Kidney (tissue), 14 donors: ENCODE data around the gene USP8. TPM values are rescaled to one million over a fixed set of nuclear protein-coding genes. Genes with fewer than 3 reads are reported as not detected.
"Not testable (repeated sequence)": the region's sequence is repeated elsewhere in the genome, so short reads cannot be mapped to it uniquely, and the experiment has no call there.

Experiments
- DNase-seq, 5 donors: peaks; one replicate each; pipeline ENCODE4 v3.0.0-alpha.2; 2013 to 2020
- FAIRE-seq: peaks from 2 replicates; lab custom pipeline; 2012; peaks lifted over from hg19 to GRCh38; lab: Jason Lieb, UNC
- H3K27ac ChIP-seq, 2 donors: one replicate each; pipeline ENCODE4 v1.7.0; 2013; ENCODE audit warnings: low read depth in 2 of 2, low read length in 2 of 2, inconsistent platforms in 1 of 2
- H3K27me3 ChIP-seq: one replicate; pipeline ENCODE4 v1.7.1; 2013; ENCODE audit warnings: low read length, inconsistent platforms; ENCODE audit not compliant: control insufficient read depth, insufficient read depth
- H3K36me3 ChIP-seq, 3 donors: one replicate each; pipeline versions ENCODE4 v1.7.0 to v1.7.1; 2013; ENCODE audit warnings: low read length in 3 of 3, control low read depth in 1 of 3, inconsistent platforms in 1 of 3; ENCODE audit not compliant: insufficient read depth in 3 of 3, control insufficient read depth in 2 of 3
- H3K4me1 ChIP-seq, 3 donors: one replicate each; pipeline versions ENCODE4 v1.7.0 to v1.7.1; 2013; ENCODE audit warnings: low read length in 3 of 3, inconsistent platforms in 1 of 3, low read depth in 1 of 3; ENCODE audit not compliant: control insufficient read depth in 2 of 3, insufficient read depth in 2 of 3
- H3K4me3 ChIP-seq, 3 donors: one replicate each; pipeline versions ENCODE4 v1.7.0 to v1.8.1; 2013; ENCODE audit warnings: low read length in 3 of 3, control low read depth in 1 of 3, inconsistent platforms in 1 of 3
- H3K9ac ChIP-seq, 3 donors: one replicate each; pipeline versions ENCODE4 v1.7.0 to v1.7.1; 2013; ENCODE audit warnings: low read length in 3 of 3, control low read depth in 1 of 3, inconsistent platforms in 1 of 3
- H3K9me3 ChIP-seq, 3 donors: one replicate each; pipeline versions ENCODE4 v1.7.0 to v1.7.1; 2013; ENCODE audit warnings: low read length in 3 of 3, control low read depth in 1 of 3, inconsistent platforms in 1 of 3; ENCODE audit not compliant: control insufficient read depth in 2 of 3, insufficient read depth in 1 of 3
- intact Hi-C: fragments of 100-400 bp; cut with DNase I; formaldehyde crosslinking; loops from one replicate; pipeline ENCODE4 v1.11.1; 2022
- polyA plus RNA-seq: library from polyadenylated mRNA; stranded (reverse); fragments of 350-450 nt; fragmentation: Illumina TruSeq; extraction: RNeasy Lipid Tissue Mini Kit (QIAGEN cat#74804); gene quantifications from one replicate; pipeline ENCODE4 v1.2.3, GENCODE V29; 2014; ENCODE audit warnings: low read depth, low replicate concordance; ENCODE audit not compliant: insufficient read depth
- total RNA-seq: library from RNA; stranded (reverse); fragmentation: NEBNext Ultra II Directional; extraction: Animal tissue kit (Norgen Biotek cat#: 25700); gene quantifications from one replicate; pipeline ENCODE4 v1.2.1, GENCODE V29; 2021
- TF ChIP-seq, protein P1 (sequence below): IDR thresholded peaks from 3 replicates; pipeline ENCODE4 v1.5.1; 2012; ENCODE audit warnings: mild to moderate bottlenecking, moderate library complexity, borderline replicate concordance; ENCODE audit not compliant: insufficient read depth; ENCODE audit errors: extremely low read depth
- donor health status: control.
- donor health status: control.
- donor health status: control.
- donor health status: control.
- donor health status: control.
- donor health status: DM: yes; HTN: yes; CAD: no.
- donor health status: Normal renal cell carcinoma (clear cell type).

Gene USP8
- total and polyA plus RNA-seq, 2 donors from 2014 or later: 26.8 to 72.4 TPM

DNA sequence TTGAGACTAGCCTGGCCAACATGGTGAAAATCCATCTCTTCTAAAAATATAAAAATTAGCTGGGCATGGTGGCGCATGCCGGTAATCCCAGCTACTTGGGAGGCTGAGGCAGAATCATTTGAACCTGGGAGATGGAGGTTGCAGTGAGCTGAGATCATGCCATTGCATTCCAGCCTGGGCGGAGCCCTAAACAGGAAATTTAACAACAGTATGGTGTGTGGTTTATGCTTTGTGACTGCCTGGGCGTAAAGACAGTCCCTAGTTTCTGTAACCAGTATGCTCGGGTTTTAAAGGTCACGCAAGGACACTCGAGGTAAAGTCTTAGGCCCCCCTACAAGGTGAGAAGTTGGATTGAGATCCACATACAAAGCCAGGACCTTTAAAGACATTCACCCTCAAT is 78.9 kb downstream of the USP8 start:
- TF ChIP-seq, protein P1, sequence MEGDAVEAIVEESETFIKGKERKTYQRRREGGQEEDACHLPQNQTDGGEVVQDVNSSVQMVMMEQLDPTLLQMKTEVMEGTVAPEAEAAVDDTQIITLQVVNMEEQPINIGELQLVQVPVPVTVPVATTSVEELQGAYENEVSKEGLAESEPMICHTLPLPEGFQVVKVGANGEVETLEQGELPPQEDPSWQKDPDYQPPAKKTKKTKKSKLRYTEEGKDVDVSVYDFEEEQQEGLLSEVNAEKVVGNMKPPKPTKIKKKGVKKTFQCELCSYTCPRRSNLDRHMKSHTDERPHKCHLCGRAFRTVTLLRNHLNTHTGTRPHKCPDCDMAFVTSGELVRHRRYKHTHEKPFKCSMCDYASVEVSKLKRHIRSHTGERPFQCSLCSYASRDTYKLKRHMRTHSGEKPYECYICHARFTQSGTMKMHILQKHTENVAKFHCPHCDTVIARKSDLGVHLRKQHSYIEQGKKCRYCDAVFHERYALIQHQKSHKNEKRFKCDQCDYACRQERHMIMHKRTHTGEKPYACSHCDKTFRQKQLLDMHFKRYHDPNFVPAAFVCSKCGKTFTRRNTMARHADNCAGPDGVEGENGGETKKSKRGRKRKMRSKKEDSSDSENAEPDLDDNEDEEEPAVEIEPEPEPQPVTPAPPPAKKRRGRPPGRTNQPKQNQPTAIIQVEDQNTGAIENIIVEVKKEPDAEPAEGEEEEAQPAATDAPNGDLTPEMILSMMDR: no peak
- no peaks in the 10 kb centered on the region for H3K4me1 ChIP-seq
- no peaks in the 10 kb centered on the region for H3K9me3 ChIP-seq
- peaks cover 0 to 28% (median 15%) of the 10 kb centered on the region in 3 donors for H3K36me3 ChIP-seq
- FAIRE-seq (no peak), DNase-seq (no peak)
- intact Hi-C loops: no loop called here
- no peak overlapping the region for H3K4me3 ChIP-seq
- no peak overlapping the region for H3K27ac ChIP-seq
- H3K9ac ChIP-seq: no peak overlapping the region
- no peaks in the 10 kb centered on the region for H3K27me3 ChIP-seq

DNA sequence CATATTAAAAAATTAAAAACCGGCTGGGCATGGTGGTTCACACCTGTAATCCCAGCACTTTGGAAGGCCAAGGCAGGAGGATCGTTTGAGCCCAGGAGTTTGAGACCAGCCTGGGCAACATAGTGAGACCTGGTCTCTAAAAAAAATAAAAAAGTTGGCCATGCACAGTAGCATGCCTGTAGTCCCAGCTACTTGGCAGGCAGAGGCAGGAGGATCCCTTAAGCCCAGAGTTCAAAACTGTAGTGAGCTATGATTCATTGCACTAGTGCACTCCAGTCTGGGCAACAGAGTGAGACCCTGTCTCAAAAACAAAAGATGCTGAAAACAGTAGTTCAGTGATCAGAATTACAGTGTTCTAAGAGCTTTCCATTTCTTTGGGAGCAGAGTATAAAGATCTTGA is 81.5 kb downstream of the USP8 start:
- FAIRE-seq, H3K27me3 ChIP-seq, H3K36me3 ChIP-seq: not testable (repeated sequence)

DNA sequence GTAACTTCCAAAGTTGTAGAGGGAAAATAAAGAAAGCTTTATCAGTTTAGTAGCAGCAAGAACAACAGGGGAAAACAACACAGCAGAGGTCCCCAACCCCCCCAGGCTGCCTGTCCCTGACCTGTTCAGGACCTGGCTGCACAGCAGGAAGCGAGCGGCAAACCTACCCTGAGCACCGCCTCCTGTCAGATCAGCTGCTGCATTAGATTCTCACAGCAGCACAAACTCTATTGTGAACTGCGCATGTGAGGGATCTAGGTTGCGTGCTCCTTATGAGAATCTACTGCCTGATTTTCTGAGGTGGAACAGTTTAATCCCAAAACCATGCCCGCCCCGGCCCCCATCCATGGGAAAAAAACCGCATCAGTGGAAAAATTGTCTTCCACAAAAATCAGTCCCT is 81.9 kb downstream of the USP8 start:
- no peaks in the 10 kb centered on the region for H3K9me3 ChIP-seq
- peak in 4 of 5 donors; percentile 24 to 59 (median 44) for DNase-seq
- H3K36me3 ChIP-seq: peaks cover 0 to 5% (median 3%) of the 10 kb centered on the region in 3 donors
- no peak for FAIRE-seq
- H3K4me1 ChIP-seq: no peaks in the 10 kb centered on the region
- TF ChIP-seq, protein P1: no peak
- intact Hi-C loops: no loop called here
- H3K9ac ChIP-seq: no peak overlapping the region
- no peaks in the 10 kb centered on the region for H3K27me3 ChIP-seq
- peak overlapping the region in 1 of 3 donors; percentile 25 for H3K4me3 ChIP-seq
- no peak overlapping the region for H3K27ac ChIP-seq

More for the DNA sequence above, 81.5 kb downstream of the USP8 start:
- H3K9ac ChIP-seq, H3K4me1 ChIP-seq, H3K9me3 ChIP-seq, H3K4me3 ChIP-seq, H3K27ac ChIP-seq, intact Hi-C loops: not testable (repeated sequence)
- DNase-seq: peak in 2 of 5 donors; percentile 1 to 6

DNA sequence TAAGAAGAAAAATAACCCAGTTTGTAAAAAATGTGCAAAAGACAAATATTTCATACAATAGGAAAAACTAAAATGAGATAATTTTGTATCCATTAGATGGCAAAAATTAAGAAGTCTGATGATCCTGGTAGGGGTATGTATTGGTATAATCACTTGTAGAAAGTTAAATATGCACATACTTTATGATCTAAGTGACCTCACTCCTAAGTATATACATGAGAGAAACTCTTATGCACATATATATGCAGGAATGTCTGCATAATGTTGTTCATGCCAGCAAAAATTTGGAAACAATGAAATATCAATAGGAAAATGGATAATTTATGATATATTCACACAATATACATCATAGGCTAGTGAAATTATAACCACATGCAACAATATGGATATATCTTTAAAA is 88.8 kb downstream of the USP8 start:
- FAIRE-seq: peak; percentile 3
- intact Hi-C loops: no loop called here
- H3K36me3 ChIP-seq: no peaks in the 10 kb centered on the region
- H3K9ac ChIP-seq: no peak overlapping the region
- TF ChIP-seq, protein P1: no peak
- no peak overlapping the region for H3K4me3 ChIP-seq
- no peaks in the 10 kb centered on the region for H3K27me3 ChIP-seq
- no peaks in the 10 kb centered on the region for H3K9me3 ChIP-seq
- no peak overlapping the region for H3K27ac ChIP-seq
- H3K4me1 ChIP-seq: no peaks in the 10 kb centered on the region
- no peak for DNase-seq
